ENCODE measurements around the gene SOX14.

SOX14 gene

GRCh38 chr3:137768361-137769321, 4.5 kb downstream of the SOX14 start:
- DNase-seq = no peak

GRCh38 chr3:137769322-137770065, 5.4 kb downstream of the SOX14 start:
- DNase-seq = no peak

- no peak for DNase-seq
Observed at GRCh38 chr3:137770066-137770834, 6.1 kb downstream of the SOX14 start.

- no peak for DNase-seq
Observed at GRCh38 chr3:137770835-137771399, 6.8 kb downstream of the SOX14 start.

- no peak for DNase-seq
Observed at GRCh38 chr3:137771401-137772213, 7.5 kb downstream of the SOX14 start.

- no peak for DNase-seq
Observed at GRCh38 chr3:137772214-137772955, 8.3 kb downstream of the SOX14 start.

GRCh38 chr3:137778941-137779340, 14.8 kb downstream of the SOX14 start:
- no peak for DNase-seq

- no peak for DNase-seq
Observed at GRCh38 chr3:137787529-137787928, 23.4 kb downstream of the SOX14 start.

GRCh38 chr3:137789236-137789635, 25.1 kb downstream of the SOX14 start:
- DNase-seq = no peak

GRCh38 chr3:137792626-137793271, 28.6 kb downstream of the SOX14 start:
- no peak for DNase-seq

GRCh38 chr3:137796993-137797392, 32.9 kb downstream of the SOX14 start:
- DNase-seq = no peak

- DNase-seq = no peak
Observed at GRCh38 chr3:137803215-137803614, 39.1 kb downstream of the SOX14 start.

GRCh38 chr3:137807998-137808397, 43.9 kb downstream of the SOX14 start:
- DNase-seq = no peak

GRCh38 chr3:137809509-137809908, 45.4 kb downstream of the SOX14 start:
- DNase-seq = no peak

GRCh38 chr3:137812023-137812422, 47.9 kb downstream of the SOX14 start:
- DNase-seq = no peak

GRCh38 chr3:137815251-137815650, 51.1 kb downstream of the SOX14 start:
- DNase-seq = no peak
